Activated T-helper 2 cell treated with anti-CD3 and anti-CD28 coated beads, Interferon-gamma antibody, Interleukin-2, Interleukin-4, amounts not matched to agents 10 μg/mL and 5 μg/mL and 100 μg/mL, durations not matched to agents 14 hours and 24 hours and 36 hours (primary cell): ENCODE data around the gene MACROH2A1. TPM values are rescaled to one million over a fixed set of nuclear protein-coding genes. Genes with fewer than 3 reads are reported as not detected.

Experiments
- DNase-seq: peaks from one replicate; pipeline ENCODE4 v3.0.0; 2021; ENCODE audit warnings: low spot score
- H3K27ac Mint-ChIP-seq: one replicate; pipeline ENCODE4 v1.8.0; 2021; ENCODE audit warnings: mixed read lengths
- H3K27me3 Mint-ChIP-seq: one replicate; pipeline ENCODE4 v1.8.0; 2021; ENCODE audit warnings: low read depth, mixed read lengths
- H3K36me3 Mint-ChIP-seq: one replicate; pipeline ENCODE4 v1.8.0; 2021; ENCODE audit warnings: low read depth, mixed read lengths
- H3K4me1 Mint-ChIP-seq: one replicate; pipeline ENCODE4 v1.8.0; 2021; ENCODE audit warnings: low read depth, mixed read lengths
- H3K4me3 Mint-ChIP-seq: one replicate; pipeline ENCODE4 v1.8.0; 2021; ENCODE audit warnings: low read depth, mild to moderate bottlenecking, moderate library complexity, mixed read lengths
- H3K9me3 Mint-ChIP-seq: one replicate; pipeline ENCODE4 v1.8.0; 2021; ENCODE audit warnings: mixed read lengths
- intact Hi-C: fragments of 100-400 bp; cut with micrococcal nuclease; formaldehyde crosslinking; loops from one replicate; pipeline ENCODE4 v1.15.1; 2023
- total RNA-seq: library from RNA; stranded (reverse); gene quantifications from 2 replicates; pipeline ENCODE4 v1.2.3, GENCODE V29; 2022

MACROH2A1 gene
- total RNA-seq, 1 donor from 2014 or later = 285 TPM

DNA sequence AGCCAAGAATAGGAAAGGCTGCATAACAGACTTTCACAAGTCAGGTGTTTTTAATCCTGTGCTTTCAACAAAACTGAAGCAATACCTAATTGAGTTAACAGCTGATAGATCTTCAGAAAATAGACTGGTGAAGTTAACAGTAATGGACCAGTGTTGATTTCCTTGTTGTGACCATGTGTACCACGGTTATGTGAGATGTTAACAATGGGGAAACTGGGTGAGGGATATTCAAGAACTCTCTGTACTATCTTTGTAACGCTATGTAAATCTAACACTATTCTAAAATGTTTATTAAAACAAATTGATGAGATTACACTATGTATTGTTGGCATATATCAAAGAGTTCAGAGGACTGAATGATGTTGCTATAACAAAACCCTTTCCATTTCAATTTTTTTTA, 36.9 kb downstream of the MACROH2A1 start:
- DNase-seq = no peak
- peaks cover 46% of the 10 kb centered on the region for H3K4me1 Mint-ChIP-seq
- H3K27me3 Mint-ChIP-seq = no peaks in the 10 kb centered on the region
- intact Hi-C loops = loop anchor here (5.0 kb wide), 1 partner anchor 35 kb away; the partner anchor contains the start of gene MACROH2A1
- no peaks in the 10 kb centered on the region for H3K9me3 Mint-ChIP-seq
- H3K36me3 Mint-ChIP-seq = peaks cover 78% of the 10 kb centered on the region
- no peak overlapping the region for H3K4me3 Mint-ChIP-seq
- no peak overlapping the region for H3K27ac Mint-ChIP-seq

DNA sequence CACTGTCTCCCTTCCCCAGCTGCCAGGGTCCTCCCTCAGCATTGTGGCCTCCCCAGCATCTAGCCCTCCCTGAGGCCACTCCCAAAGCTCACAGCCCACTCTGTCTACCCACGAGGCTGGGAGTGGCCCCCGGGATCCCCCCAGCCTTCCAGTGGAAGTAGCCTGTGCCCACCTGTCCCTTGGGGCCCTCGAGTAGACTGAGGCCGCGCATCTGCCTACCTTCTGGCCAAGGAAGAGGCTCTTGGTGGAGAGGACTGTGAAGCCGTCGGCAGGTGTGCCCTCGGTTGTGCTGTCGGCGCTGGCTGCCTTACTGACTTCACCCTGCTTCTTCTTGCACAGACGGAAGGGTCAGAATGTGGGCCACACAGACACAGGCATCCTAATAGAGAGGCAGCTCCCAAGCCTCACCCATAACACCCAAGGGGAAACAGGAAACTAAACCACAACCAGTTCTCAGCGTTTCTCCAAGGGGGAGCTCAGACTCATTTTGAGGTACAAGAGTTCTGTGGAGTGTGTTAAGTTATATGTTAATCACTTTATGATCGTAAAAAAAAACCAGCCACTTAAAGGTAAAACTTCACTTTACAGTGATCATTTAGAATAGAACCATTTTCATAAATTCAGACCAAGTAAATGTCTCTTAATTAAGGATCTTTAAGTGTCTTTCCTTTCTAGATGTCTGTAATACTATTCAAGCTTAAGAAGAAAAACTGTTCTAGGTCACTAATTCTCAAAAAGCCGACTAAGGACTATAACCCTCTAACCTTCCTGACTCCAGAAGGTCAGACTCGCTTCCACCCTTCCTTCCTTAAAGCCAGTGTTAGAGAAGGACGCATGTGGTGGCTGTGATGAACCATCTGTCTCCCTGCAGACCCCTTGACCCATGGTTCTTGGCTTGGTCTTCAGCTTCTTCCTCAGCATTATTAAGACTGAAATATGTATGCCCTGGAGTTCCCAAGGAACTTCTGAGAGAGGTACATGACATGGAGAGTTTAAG, 38.5 kb downstream of the MACROH2A1 start:
- Mint-ChIP-seq H3K27ac (peak overlapping the region; percentile 42), H3K4me3 (no peak overlapping the region), H3K9me3 (no peaks in the 10 kb centered on the region), H3K36me3 (peaks cover 80% of the 10 kb centered on the region), H3K4me1 (peaks cover 41% of the 10 kb centered on the region), H3K27me3 (no peaks in the 10 kb centered on the region)
- intact Hi-C loops = loop anchor here (5.0 kb wide), 1 partner anchor 37 kb away; the partner anchor contains the start of gene MACROH2A1
- DNase-seq = no peak

DNA sequence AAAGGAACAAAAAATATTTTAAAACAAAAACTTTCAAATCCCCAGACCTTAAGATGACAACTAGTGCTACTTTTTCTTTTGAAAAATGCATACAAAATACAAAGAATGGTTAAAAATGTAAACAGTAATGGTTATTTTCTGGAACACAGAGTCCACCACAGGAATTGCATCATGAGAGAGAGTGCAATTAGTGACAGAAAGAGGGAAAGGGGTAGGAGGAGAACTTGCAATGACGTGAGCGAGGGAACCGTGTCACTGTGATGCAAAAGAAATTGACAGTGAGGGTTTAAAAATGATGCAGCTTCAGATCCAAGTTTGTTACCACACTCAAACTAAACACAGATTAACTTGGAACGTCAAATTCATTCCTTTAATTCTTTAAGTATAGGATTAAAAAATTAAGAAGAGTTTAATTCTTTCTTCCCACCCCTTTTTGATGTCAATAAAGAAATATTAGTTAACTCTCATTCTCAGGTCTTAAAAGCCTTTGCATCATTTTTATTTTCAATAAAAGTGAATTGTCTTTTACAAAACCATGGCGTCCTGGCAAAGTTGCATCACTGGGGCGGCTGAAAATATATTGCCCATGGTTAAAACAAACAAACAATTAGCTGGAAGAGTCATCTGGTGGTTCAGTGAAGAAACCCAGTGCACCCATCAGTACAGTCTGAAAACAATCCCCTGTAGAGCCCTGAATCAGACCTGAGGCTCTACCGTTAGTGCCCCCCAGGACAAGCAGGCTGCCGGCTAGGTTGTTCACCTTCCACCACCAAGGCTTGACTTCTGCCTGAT, 39.5 kb downstream of the MACROH2A1 start:
- Mint-ChIP-seq H3K4me1 (peaks cover 38% of the 10 kb centered on the region), H3K27me3 (no peaks in the 10 kb centered on the region), H3K27ac (no peak overlapping the region)

DNA sequence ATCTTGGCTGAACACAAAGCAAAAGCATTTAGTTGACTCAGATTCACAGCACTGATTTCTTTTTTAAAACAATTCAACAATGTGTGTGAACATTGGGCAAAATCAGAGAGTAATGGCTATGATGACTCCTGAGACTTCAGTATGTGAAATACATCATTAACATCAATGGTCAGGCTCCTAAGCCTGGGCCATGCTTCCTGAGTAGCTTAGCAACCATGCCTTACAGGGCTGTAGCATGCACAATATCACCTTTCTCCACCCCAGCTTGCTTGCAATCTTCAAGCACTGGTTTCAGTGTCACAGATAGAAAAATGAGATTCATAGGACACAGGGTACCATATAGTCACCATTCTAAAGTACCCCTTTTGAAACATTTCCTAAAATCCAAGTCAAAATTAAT, 41.3 kb downstream of the MACROH2A1 start:
- Mint-ChIP-seq H3K9me3 (no peaks in the 10 kb centered on the region), H3K27ac (no peak overlapping the region), H3K27me3 (no peaks in the 10 kb centered on the region), H3K4me1 (peaks cover 25% of the 10 kb centered on the region), H3K36me3 (peaks cover 75% of the 10 kb centered on the region), H3K4me3 (no peak overlapping the region)
- DNase-seq = no peak
- intact Hi-C loops = no loop called here

More for the DNA sequence above, 39.5 kb downstream of the MACROH2A1 start:
- intact Hi-C loops = loop anchor here (5.0 kb wide), 1 partner anchor 38 kb away; the partner anchor contains the start of gene MACROH2A1
- no peak overlapping the region for H3K4me3 Mint-ChIP-seq
- H3K36me3 Mint-ChIP-seq = peaks cover 83% of the 10 kb centered on the region
- DNase-seq = no peak
- no peaks in the 10 kb centered on the region for H3K9me3 Mint-ChIP-seq

DNA sequence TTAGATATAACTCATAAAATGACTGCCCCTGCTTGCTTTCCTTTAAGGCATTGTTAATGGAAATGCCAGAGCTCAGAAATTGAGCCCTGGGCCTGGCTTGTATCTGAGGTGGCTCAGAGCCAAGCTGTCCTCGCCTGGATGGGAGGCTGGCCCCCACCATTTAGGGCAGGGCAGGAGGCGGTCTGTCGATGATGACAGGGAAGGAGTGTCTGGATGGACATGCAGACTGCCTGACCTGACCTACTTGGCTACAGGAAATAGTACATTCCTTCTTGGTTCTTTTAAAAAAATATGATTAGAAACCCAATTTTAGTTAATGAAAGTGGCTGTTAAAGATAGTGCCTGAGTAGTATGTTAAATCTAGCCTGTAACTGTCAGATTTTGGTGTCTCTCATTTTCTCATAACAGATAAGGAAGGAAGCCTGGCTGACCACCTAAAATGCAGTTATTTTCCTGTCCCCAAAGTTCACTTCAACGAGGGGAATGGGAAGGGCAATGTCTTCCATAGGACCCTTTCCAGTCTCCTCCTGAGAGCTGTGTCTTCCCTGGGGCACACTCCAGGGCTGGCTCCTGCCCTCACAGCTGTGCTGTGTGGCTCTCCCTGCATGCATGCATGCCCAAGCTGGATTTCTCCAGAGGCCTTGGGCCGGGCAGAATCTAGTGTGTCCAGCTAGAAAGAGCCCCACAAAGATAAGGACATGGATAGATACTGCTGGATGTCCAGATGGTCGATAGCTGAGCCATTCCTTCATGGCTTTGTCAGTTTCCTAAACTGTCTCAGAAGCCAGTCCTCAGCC, 42.3 kb downstream of the MACROH2A1 start:
- DNase-seq = no peak
- H3K27ac Mint-ChIP-seq = no peak overlapping the region
- intact Hi-C loops = no loop called here
- no peaks in the 10 kb centered on the region for H3K27me3 Mint-ChIP-seq
- H3K4me1 Mint-ChIP-seq = peaks cover 21% of the 10 kb centered on the region
- peaks cover 79% of the 10 kb centered on the region for H3K36me3 Mint-ChIP-seq
- H3K4me3 Mint-ChIP-seq = no peak overlapping the region
- no peaks in the 10 kb centered on the region for H3K9me3 Mint-ChIP-seq

DNA sequence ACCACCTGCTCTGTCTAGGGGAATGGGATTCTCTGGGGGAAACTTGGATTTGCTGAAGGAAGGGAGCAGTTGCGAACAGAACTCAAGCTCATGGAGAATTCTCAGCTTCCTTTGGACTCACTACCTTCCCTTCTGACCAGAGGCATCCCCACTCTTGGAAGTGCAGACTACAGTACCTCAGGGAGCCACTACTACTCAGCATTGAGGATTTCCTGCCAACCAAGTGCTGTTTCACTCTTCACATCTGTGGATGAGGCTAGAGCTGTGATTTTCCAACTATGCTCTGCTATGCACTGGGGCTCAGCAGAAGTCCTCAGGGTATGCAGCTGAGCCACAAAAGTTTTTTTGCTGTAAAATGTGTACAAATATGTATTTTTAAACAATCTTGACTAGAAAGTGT, 43.9 kb downstream of the MACROH2A1 start:
- Mint-ChIP-seq H3K4me1 (peaks cover 7% of the 10 kb centered on the region), H3K4me3 (no peak overlapping the region), H3K36me3 (peaks cover 78% of the 10 kb centered on the region), H3K27ac (no peak overlapping the region), H3K27me3 (no peaks in the 10 kb centered on the region), H3K9me3 (no peaks in the 10 kb centered on the region)
- DNase-seq = no peak
- intact Hi-C loops = no loop called here

DNA sequence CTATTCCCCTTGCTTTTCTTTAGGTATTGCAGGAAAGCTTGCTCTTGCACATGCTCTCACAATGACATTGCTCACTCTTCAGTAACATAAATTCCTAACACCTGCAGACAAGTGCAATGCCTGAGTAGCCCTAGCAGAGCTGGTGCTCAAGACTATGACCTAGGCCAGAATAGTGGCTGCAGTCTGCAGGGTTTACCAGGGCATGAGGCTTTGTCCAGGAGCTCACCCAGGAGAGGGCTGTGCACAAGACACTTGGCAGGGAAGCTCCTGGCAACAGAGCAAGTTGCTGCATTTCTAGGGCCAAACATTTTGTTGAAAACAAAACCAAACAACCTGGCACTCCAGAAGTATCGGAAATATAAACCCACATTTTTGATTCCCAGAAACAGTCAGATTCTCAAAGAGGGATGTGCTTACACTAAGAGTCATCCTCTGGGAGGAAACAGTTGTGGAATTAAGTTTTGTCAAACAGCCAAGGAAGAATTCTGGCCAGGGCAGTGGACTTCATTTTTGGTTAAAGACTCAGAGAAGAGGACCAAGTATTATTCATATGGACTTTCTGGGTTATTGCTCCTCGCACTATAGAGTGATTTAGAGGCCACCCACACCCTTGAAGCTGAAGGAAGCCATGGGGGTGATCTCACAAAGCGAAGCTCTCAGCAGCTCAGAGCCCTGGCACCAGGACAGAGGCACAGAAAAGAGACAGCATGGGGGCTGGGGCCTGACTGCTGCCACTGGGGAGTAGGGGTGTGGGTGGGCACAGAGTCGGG, 44.9 kb downstream of the MACROH2A1 start:
- H3K27ac Mint-ChIP-seq = no peak overlapping the region
- peaks cover 6% of the 10 kb centered on the region for H3K4me1 Mint-ChIP-seq
- H3K36me3 Mint-ChIP-seq = peaks cover 75% of the 10 kb centered on the region
- H3K4me3 Mint-ChIP-seq = no peak overlapping the region
- no peak for DNase-seq
- H3K27me3 Mint-ChIP-seq = no peaks in the 10 kb centered on the region
- intact Hi-C loops = no loop called here
- H3K9me3 Mint-ChIP-seq = no peaks in the 10 kb centered on the region

DNA sequence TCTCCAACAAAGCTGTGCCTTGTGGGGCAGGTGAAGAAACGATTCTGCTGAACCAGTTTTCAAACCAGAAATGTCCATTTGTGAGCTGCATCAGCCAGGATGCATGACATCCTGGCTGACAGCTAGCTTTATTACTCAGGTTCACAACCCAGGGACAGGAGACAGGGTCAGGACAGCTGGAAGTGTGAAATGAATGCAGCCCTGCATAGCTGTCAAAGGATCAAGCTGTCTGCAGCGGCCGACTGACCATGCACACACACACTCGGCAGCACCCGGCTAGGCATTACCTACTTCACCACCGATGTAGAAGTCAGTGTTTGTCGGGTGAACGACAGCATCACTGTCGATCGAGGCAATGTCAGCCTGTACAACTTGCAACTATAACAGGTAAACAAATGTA, 48.5 kb downstream of the MACROH2A1 start:
- no peak overlapping the region for H3K4me3 Mint-ChIP-seq
- no peaks in the 10 kb centered on the region for H3K9me3 Mint-ChIP-seq
- no peak for DNase-seq
- no peak overlapping the region for H3K27ac Mint-ChIP-seq
- intact Hi-C loops = no loop called here
- no peaks in the 10 kb centered on the region for H3K4me1 Mint-ChIP-seq
- peaks cover 59% of the 10 kb centered on the region for H3K36me3 Mint-ChIP-seq
- no peaks in the 10 kb centered on the region for H3K27me3 Mint-ChIP-seq

DNA sequence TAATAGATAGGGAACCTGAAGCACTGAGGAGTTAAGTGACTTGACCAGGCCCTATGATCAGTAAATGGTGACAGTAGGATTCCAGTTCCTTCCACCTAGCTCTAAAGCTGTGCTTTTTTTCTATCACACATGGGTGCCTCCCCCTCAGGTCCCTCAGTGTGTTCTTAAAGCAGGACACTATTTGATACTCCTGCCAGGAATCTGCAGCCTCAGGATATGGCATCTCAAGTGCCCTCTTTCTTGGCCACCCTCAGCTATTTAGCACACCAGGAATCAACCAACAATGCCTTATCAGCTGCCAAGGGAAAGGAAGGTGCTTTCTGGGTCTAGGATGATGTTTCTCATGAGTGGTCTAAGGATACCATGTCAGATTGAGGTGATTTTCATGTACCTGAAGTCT, 49.1 kb downstream of the MACROH2A1 start:
- Mint-ChIP-seq H3K4me3 (no peak overlapping the region), H3K36me3 (peaks cover 59% of the 10 kb centered on the region), H3K27me3 (no peaks in the 10 kb centered on the region), H3K9me3 (no peaks in the 10 kb centered on the region), H3K4me1 (no peaks in the 10 kb centered on the region), H3K27ac (no peak overlapping the region)
- intact Hi-C loops = no loop called here
- DNase-seq = no peak

DNA sequence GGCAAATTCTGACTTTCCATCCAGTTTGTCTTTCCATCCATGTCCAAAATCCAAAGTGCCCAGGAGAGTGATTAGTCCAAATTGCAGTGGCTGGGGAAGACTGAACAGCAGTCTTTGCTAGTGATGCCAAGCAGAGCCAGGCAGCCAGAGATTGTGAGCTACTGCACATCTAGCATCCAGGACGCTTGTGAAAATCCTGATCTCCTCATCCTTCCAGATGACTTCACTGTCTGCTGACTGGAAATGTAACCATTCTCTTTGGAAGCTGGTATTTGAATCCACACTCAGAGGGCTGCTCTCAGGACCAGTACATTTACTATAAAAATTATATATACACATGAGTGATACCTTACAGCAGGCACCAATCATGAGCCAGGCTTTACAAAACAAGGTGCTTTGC, 49.6 kb downstream of the MACROH2A1 start:
- Mint-ChIP-seq H3K36me3 (peaks cover 57% of the 10 kb centered on the region), H3K27me3 (no peaks in the 10 kb centered on the region), H3K27ac (no peak overlapping the region), H3K4me3 (no peak overlapping the region), H3K4me1 (no peaks in the 10 kb centered on the region), H3K9me3 (no peaks in the 10 kb centered on the region)
- intact Hi-C loops = no loop called here
- no peak for DNase-seq

DNA sequence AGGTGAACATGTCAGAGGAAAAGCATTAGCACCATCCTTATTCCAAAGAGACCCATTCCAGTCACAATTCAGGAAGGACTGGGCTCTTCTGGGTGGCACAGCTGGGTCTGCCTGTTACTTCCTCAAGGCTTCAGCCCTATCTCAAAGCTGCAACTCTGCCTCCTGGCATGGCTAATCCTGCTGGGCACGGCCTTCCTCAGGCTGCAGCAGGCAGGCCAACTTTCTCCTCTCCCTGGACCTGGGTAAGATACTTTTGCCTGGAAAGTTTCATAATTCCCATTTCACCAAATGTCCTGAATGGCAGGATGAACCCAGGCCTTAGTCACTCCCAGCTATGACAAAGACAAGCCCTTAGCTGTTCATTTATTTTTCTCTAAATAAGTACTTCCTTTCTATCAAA, 50.1 kb downstream of the MACROH2A1 start:
- no peaks in the 10 kb centered on the region for H3K4me1 Mint-ChIP-seq
- DNase-seq = no peak
- H3K27me3 Mint-ChIP-seq = no peaks in the 10 kb centered on the region
- H3K36me3 Mint-ChIP-seq = peaks cover 57% of the 10 kb centered on the region
- H3K27ac Mint-ChIP-seq = no peak overlapping the region
- intact Hi-C loops = no loop called here
- H3K9me3 Mint-ChIP-seq = no peaks in the 10 kb centered on the region
- no peak overlapping the region for H3K4me3 Mint-ChIP-seq

DNA sequence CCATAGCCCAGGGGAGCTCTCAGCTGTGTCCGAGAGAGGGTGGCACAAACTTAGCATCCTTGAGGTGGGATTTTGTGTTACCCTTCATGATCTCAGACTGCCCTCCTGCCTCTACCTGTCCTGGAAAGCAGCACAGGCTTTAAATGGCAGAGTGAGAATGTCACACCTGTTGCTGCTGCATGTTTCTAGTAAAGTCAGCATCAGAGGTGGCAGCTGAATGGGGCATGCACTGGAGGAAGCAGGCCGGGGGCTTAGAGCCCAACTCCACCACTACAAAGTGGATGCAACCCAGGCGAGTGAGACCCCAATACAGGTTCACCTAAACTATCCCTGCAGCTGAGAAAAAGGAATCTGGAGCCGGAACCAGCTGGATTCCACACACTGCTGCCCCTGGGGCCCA, 51.6 kb downstream of the MACROH2A1 start:
- intact Hi-C loops = no loop called here
- Mint-ChIP-seq H3K4me3 (no peak overlapping the region), H3K27me3 (no peaks in the 10 kb centered on the region)

More for the DNA sequence above, 51.6 kb downstream of the MACROH2A1 start:
- Mint-ChIP-seq H3K27ac (no peak overlapping the region), H3K4me1 (no peaks in the 10 kb centered on the region), H3K36me3 (peaks cover 65% of the 10 kb centered on the region), H3K9me3 (no peaks in the 10 kb centered on the region)
- no peak for DNase-seq
